Left ventricle myocardium inferior (tissue), 1 donor: Measurements from ENCODE around the gene THY1. TPM values are rescaled to one million over a fixed set of nuclear protein-coding genes. Genes with fewer than 3 reads are reported as not detected.

ENCODE experiments used
- DNase-seq: peaks from one replicate; pipeline ENCODE4 v3.0.0-alpha.2; 2020
- H3K27ac ChIP-seq: fragments of 200-600 bp; replicated peaks from 2 replicates; pipeline ENCODE4 v1.8.0; 2021
- H3K27me3 ChIP-seq: fragments of 200-600 bp; 2 replicates; pipeline ENCODE4 v1.8.0; 2021; ENCODE audit warnings: low read depth
- H3K36me3 ChIP-seq: fragments of 200-600 bp; 2 replicates; pipeline ENCODE4 v1.8.0; 2021
- H3K4me1 ChIP-seq: fragments of 200-600 bp; 2 replicates; pipeline ENCODE4 v1.8.0; 2021
- H3K4me3 ChIP-seq: fragments of 200-600 bp; 2 replicates; pipeline ENCODE4 v1.8.0; 2021; ENCODE audit warnings: mild to moderate bottlenecking, moderate library complexity
- H3K9me3 ChIP-seq: fragments of 200-600 bp; replicated peaks from 2 replicates; pipeline ENCODE4 v1.8.0; 2021
- CTCF ChIP-seq: fragments of 200-600 bp; IDR thresholded peaks from 2 replicates; pipeline ENCODE4 v1.8.0; 2021; ENCODE audit warnings: antibody characterized with exemption, mild to moderate bottlenecking, borderline replicate concordance
- intact Hi-C: fragments of 100-400 bp; cut with micrococcal nuclease; formaldehyde crosslinking; loops from one replicate; pipeline ENCODE4 v1.11.0; 2022
- total RNA-seq: library from RNA; stranded (reverse); fragmentation: NEBNext Ultra II Directional; extraction: Animal tissue kit (Norgen Biotek cat#: 25700); gene quantifications from one replicate; pipeline ENCODE4 v1.2.1, GENCODE V29; 2021
- donor health status: DM: no; HTN: yes; CAD: no; lungs with severe emphysema.

Gene THY1
- total RNA-seq, 1 donor from 2014 or later = 0.91 TPM

- Histone ChIP-seq H3K36me3 (no peaks in the 10 kb centered on the region), H3K27me3 (no peaks in the 10 kb centered on the region), H3K4me1 (peaks cover 97% of the 10 kb centered on the region), H3K9me3 (no peaks in the 10 kb centered on the region), H3K27ac (peak overlapping the region; percentile 95), H3K4me3 (peak overlapping the region; percentile 29)
- TF ChIP-seq CTCF = no peak
- intact Hi-C loops = no loop called here
- DNase-seq = no peak
Observed at GRCh38 chr11:119372260-119373058, 50.5 kb downstream of the THY1 start.

GRCh38 chr11:119371778-119372182 is 51.2 kb downstream of the THY1 start:
- Histone ChIP-seq H3K4me1 (peaks cover 99% of the 10 kb centered on the region), H3K9me3 (no peaks in the 10 kb centered on the region), H3K27me3 (no peaks in the 10 kb centered on the region), H3K36me3 (no peaks in the 10 kb centered on the region), H3K27ac (peak overlapping the region; percentile 95), H3K4me3 (peak overlapping the region; percentile 40)
- no peak for DNase-seq
- peak; percentile 37 for TF ChIP-seq CTCF
- intact Hi-C loops = no loop called here

- Histone ChIP-seq H3K4me1 (peaks cover 100% of the 10 kb centered on the region), H3K27ac (peak overlapping the region; percentile 95), H3K9me3 (no peaks in the 10 kb centered on the region), H3K4me3 (peak overlapping the region; percentile 40), H3K27me3 (no peaks in the 10 kb centered on the region), H3K36me3 (no peaks in the 10 kb centered on the region)
- intact Hi-C loops = no loop called here
- TF ChIP-seq CTCF = no peak
- DNase-seq = no peak
Observed at GRCh38 chr11:119371067-119371601, 51.8 kb downstream of the THY1 start.

- Histone ChIP-seq H3K27me3 (peaks cover 1% of the 10 kb centered on the region), H3K4me3 (peak overlapping the region; percentile 56), H3K27ac (peak overlapping the region; percentile 95), H3K36me3 (no peaks in the 10 kb centered on the region), H3K9me3 (no peaks in the 10 kb centered on the region), H3K4me1 (peaks cover 100% of the 10 kb centered on the region)
- no peak for TF ChIP-seq CTCF
- intact Hi-C loops = no loop called here
- DNase-seq = peak; percentile 68
Observed at GRCh38 chr11:119370486-119371046, 52.4 kb downstream of the THY1 start.

GRCh38 chr11:119369132-119369925 is 53.6 kb downstream of the THY1 start:
- no peak for TF ChIP-seq CTCF
- Histone ChIP-seq H3K4me1 (peaks cover 98% of the 10 kb centered on the region), H3K27me3 (peaks cover 12% of the 10 kb centered on the region), H3K36me3 (no peaks in the 10 kb centered on the region), H3K4me3 (peak overlapping the region; percentile 56), H3K27ac (peak overlapping the region; percentile 95), H3K9me3 (no peaks in the 10 kb centered on the region)
- intact Hi-C loops = no loop called here
- peak; percentile 44 for DNase-seq
